Smooth muscle cell (in vitro differentiated cells): Measurements from ENCODE around the gene CD300LD. TPM values are rescaled to one million over a fixed set of nuclear protein-coding genes. Genes with fewer than 3 reads are reported as not detected.
A peak's percentile ranks its signal among the peaks of the same experiment; 100 is the strongest.

Experiments
- DNase-seq: peaks from one replicate; lab custom pipeline; 2025; ENCODE audit not compliant: unreplicated experiment; lab: John Stamatoyannopoulos, UW
- H2AFZ ChIP-seq: fragments of 200-600 bp; sonication (generic); 2 replicates; pipeline ENCODE4 v1.6.0; 2016; ENCODE audit warnings: antibody characterized with exemption, low read depth, mild to moderate bottlenecking
- H3F3A ChIP-seq: fragments of 200-600 bp; sonication (generic); 2 replicates; pipeline ENCODE4 v1.6.0; 2017; ENCODE audit warnings: antibody characterized with exemption, low read depth
- H3K27ac ChIP-seq: fragments of 200-600 bp; sonication (generic); 2 replicates; pipeline ENCODE4 v1.5.1; 2016; ENCODE audit warnings: low read depth, mild to moderate bottlenecking
- H3K27me3 ChIP-seq: fragments of 200-600 bp; sonication (generic); 2 replicates; pipeline ENCODE4 v1.6.1; 2016; ENCODE audit warnings: low read depth, mild to moderate bottlenecking
- H3K36me3 ChIP-seq: fragments of 200-600 bp; sonication (generic); 2 replicates; pipeline ENCODE4 v1.5.1; 2016; ENCODE audit warnings: low read depth
- H3K4me1 ChIP-seq: fragments of 200-600 bp; sonication (generic); 2 replicates; pipeline ENCODE4 v1.5.1; 2016; ENCODE audit warnings: low read depth
- H3K4me2 ChIP-seq: fragments of 200-600 bp; sonication (generic); 2 replicates; pipeline ENCODE4 v1.6.0; 2016; ENCODE audit warnings: mild to moderate bottlenecking
- H3K4me3 ChIP-seq: fragments of 200-600 bp; sonication (generic); 2 replicates; pipeline ENCODE4 v1.5.1; 2016; ENCODE audit warnings: mild to moderate bottlenecking
- H3K79me2 ChIP-seq: fragments of 200-600 bp; sonication (generic); 2 replicates; pipeline ENCODE4 v1.6.0; 2016; ENCODE audit warnings: low read depth, mild to moderate bottlenecking
- H3K9ac ChIP-seq: fragments of 200-600 bp; sonication (generic); 2 replicates; pipeline ENCODE4 v1.6.0; 2016; ENCODE audit warnings: low read depth
- H3K9me3 ChIP-seq: fragments of 200-600 bp; sonication (generic); replicated peaks from 2 replicates; pipeline ENCODE4 v1.5.1; 2016; ENCODE audit warnings: low read depth
- H4K20me1 ChIP-seq: fragments of 200-600 bp; sonication (generic); 2 replicates; pipeline ENCODE4 v1.6.0; 2016; ENCODE audit warnings: low read depth
- WGBS: methylation state at CpG from one replicate; pipeline ENCODE4 v1.1.7; 2016; ENCODE audit warnings: low lambda C conversion rate; 5-methylcytosine and 5-hydroxymethylcytosine counted together
- polyA plus RNA-seq: library from polyadenylated mRNA; unstranded; fragments of >200 nt; fragmentation: Nextera tagmentation; extraction: Ambion mirVana; gene quantifications from 2 replicates; pipeline ENCODE4 v1.2.1, GENCODE V29; 2016
- total RNA-seq: library from RNA; depleted of rRNA; stranded (reverse); fragments of >200 nt; gene quantifications from 2 replicates; pipeline ENCODE4 v1.2.3, GENCODE V29; 2014
- TF ChIP-seq, protein P1 (sequence below): fragments of 200-600 bp; sonication (generic); IDR thresholded peaks from 2 replicates; pipeline ENCODE4 v1.5.1; 2017; ENCODE audit warnings: borderline replicate concordance, mild to moderate bottlenecking, antibody characterized with exemption; ENCODE audit not compliant: insufficient read depth, poor library complexity, severe bottlenecking

The CD300LD gene
- total and polyA plus RNA-seq, 2 experiments from 2014 or later, result not detected

DNA sequence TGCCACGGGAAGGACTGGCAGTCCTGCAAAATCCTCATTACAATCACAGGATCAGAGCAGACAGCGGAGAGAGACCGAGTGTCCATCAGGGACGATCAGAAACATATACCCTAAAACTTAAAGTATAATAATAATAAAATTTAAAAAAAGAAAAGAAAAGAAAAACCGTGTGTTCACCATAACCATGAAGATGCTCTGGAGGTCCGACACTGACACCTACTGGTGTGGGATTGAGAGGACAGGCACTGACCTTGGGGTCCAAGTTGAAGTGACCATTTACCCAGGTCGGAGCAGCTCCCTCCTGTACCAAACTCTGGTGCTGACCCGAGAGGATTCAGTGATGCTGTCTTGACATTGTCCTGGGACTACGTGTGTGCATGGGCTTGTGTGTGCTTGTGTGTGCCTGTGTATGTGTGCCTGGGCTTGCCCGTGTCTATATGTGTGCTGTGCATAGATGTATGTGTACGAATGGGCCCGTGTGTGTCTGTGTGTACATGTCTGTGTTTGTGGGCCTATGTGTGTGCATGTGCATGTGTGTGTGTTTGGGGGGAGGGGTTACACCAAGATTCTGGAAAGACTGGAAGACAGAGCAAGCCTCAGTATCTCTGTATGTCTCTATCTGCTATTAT is 10.0 kb upstream of the CD300LD start:
- no peak overlapping the region for H3K4me3 ChIP-seq
- H3K9me3 ChIP-seq, result no peaks in the 10 kb centered on the region
- no peaks in the 10 kb centered on the region for H3K27me3 ChIP-seq
- no peaks in the 10 kb centered on the region for H4K20me1 ChIP-seq
- WGBS, result 51% methylated on average over 12 of the region's 12 CpGs
- TF ChIP-seq, protein P1, sequence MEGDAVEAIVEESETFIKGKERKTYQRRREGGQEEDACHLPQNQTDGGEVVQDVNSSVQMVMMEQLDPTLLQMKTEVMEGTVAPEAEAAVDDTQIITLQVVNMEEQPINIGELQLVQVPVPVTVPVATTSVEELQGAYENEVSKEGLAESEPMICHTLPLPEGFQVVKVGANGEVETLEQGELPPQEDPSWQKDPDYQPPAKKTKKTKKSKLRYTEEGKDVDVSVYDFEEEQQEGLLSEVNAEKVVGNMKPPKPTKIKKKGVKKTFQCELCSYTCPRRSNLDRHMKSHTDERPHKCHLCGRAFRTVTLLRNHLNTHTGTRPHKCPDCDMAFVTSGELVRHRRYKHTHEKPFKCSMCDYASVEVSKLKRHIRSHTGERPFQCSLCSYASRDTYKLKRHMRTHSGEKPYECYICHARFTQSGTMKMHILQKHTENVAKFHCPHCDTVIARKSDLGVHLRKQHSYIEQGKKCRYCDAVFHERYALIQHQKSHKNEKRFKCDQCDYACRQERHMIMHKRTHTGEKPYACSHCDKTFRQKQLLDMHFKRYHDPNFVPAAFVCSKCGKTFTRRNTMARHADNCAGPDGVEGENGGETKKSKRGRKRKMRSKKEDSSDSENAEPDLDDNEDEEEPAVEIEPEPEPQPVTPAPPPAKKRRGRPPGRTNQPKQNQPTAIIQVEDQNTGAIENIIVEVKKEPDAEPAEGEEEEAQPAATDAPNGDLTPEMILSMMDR, result peak; percentile 76
- no peak for DNase-seq
- no peaks in the 10 kb centered on the region for H3K36me3 ChIP-seq
- no peaks in the 10 kb centered on the region for H3K4me1 ChIP-seq
- H3F3A ChIP-seq, result no peaks in the 10 kb centered on the region
- no peak overlapping the region for H3K27ac ChIP-seq
- H3K79me2 ChIP-seq, result no peaks in the 10 kb centered on the region
- H3K9ac ChIP-seq, result no peak overlapping the region
- no peak overlapping the region for H3K4me2 ChIP-seq
- H2AFZ ChIP-seq, result no peak overlapping the region

DNA sequence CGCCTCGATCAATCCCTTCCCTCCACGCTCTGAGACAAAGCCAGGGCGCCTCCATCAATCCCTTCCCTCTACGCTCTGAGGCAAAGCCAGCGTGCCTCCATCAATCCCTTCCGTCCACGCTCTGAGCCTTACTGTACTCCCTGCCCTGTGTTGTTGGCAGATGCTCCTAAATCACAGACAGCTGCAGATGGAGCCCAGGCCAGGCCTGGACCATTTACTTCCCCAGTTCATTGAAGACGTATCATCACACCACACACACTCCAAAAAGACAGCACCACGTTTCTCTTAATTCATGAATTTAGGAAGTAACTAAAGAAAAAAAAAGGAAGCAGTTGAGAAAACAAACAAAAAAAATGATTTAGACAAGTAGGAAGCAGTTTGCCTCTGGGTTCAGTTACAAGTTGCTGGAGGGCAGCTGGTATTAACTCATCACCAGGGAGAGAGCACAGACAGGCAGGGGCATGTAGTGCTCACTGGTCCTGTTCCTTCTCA is 7.4 kb upstream of the CD300LD start:
- H3K4me3 ChIP-seq, result no peak overlapping the region
- WGBS, result 56% methylated on average over 10 of the region's 10 CpGs
- H3K27ac ChIP-seq, result no peak overlapping the region
- DNase-seq, result no peak
- H4K20me1 ChIP-seq, result no peaks in the 10 kb centered on the region
- H3K27me3 ChIP-seq, result no peaks in the 10 kb centered on the region
- H3K9me3 ChIP-seq, result no peaks in the 10 kb centered on the region
- H3F3A ChIP-seq, result no peaks in the 10 kb centered on the region
- no peak overlapping the region for H2AFZ ChIP-seq
- H3K79me2 ChIP-seq, result no peaks in the 10 kb centered on the region
- no peak overlapping the region for H3K9ac ChIP-seq
- no peak overlapping the region for H3K4me2 ChIP-seq
- TF ChIP-seq, protein P1, result no peak
- H3K4me1 ChIP-seq, result no peaks in the 10 kb centered on the region
- no peaks in the 10 kb centered on the region for H3K36me3 ChIP-seq

DNA sequence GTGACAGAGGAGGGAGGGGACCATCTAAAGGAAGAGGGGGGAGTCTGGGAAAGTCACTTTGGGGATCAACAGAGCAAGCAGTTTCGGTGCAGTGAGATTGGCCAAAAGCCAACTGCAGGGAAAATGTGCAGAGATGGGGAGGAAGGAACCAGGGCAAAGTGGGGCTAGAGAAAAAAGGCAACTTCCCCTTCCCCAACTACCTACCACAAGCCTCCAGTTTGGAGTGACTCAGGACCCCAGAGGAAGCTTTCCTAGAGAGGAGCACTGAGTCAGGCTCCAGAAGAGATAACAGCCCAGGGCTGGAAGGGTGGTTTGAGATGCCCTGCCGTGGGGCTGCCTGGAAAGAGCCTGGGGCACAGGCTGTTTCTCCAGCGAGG is 6.9 kb upstream of the CD300LD start:
- Histone ChIP-seq H3K27ac (no peak overlapping the region), H3K4me2 (no peak overlapping the region), H4K20me1 (no peaks in the 10 kb centered on the region), H3K9ac (no peak overlapping the region), H3K27me3 (no peaks in the 10 kb centered on the region), H3K4me1 (no peaks in the 10 kb centered on the region), H3K79me2 (no peaks in the 10 kb centered on the region), H3F3A (no peaks in the 10 kb centered on the region), H3K9me3 (no peaks in the 10 kb centered on the region), H2AFZ (no peak overlapping the region), H3K36me3 (no peaks in the 10 kb centered on the region), H3K4me3 (no peak overlapping the region)
- DNase-seq, result no peak
- TF ChIP-seq, protein P1, result no peak
- WGBS, result 18% methylated on average over 3 of the region's 3 CpGs
